GM19099 (cell line): ENCODE measurements around the gene ZC3H10.

Source experiments
- POLR2A ChIP-seq: IDR thresholded peaks from 3 replicates; pipeline ENCODE4 v1.6.1; 2011; ENCODE audit warnings: low read depth; ENCODE audit not compliant: insufficient read length; ENCODE audit errors: extremely low read depth

The ZC3H10 gene

DNA sequence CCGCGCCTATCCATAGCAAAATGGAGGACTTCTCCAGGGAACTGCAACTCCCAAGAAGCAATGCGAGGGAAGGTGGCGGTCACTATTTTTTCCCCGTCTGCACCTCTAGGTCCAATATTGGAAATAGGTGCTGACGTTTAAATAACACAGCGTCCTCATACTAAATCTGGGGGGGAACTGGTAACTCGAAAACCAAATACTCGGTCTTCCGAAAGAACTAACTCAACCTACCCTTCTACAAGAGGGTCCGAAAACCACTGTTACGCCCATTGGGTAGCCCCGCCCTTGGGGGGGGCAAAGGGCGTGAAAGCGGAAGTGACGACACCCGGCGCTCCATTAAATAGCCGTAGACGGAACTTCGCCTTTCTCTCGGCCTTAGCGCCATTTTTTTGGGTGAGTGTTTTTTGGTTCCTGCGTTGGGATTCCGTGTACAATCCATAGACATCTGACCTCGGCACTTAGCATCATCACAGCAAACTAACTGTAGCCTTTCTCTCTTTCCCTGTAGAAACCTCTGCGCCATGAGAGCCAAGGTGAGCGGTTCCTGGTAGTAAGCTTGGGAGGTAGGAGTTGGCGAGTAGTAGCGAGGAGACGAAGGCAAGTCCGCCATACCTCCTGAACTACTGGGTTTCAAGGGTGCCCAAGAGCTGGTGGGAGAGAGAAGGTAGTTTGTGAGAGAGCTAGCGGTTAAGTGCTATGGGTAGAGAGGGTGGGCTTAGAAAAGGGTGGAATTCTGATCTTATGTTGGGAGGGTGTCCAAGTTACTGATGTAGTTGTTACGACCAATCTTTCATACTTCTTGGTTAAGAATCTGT, 1.6 kb upstream of the ZC3H10 start, which contains the start of gene RPL41:
Gene RPL41 (plus strand): TSS at position 367 of the 815 bp plus-strand sequence.
- peak; percentile 100 for TF ChIP-seq POLR2A

DNA sequence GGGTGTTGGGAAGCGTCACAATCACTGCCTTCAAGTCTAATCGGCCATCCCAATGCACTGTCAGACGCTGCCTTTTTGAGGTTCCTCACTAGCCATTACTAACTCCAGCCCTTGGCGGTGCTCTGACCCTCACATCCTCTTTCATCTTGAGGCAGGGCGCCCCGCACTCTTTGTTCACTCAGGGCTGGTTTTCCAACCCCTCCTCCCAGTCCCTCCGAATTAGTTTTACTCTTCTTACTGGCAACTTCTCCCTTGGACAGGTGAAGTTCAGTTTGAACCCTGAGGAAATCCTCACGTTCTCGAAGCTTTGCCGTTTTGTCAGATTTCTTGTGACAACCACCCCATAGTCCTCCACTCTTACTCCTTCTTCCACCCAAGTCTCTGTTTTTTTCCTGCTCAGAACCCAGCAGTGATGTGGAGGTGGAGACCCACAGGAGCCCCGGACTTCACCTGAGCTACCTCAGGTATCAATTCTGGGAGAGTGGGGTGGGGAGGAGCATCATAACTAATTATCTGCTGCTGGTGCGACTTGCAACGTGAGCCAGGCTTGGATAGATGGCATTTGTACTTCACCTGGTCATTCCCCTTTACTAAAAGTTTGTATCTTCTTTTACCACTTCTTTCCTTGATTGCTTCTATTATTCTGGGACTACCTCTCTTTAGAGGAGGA, 757 bp downstream of the ZC3H10 start:
- no peak for TF ChIP-seq POLR2A

DNA sequence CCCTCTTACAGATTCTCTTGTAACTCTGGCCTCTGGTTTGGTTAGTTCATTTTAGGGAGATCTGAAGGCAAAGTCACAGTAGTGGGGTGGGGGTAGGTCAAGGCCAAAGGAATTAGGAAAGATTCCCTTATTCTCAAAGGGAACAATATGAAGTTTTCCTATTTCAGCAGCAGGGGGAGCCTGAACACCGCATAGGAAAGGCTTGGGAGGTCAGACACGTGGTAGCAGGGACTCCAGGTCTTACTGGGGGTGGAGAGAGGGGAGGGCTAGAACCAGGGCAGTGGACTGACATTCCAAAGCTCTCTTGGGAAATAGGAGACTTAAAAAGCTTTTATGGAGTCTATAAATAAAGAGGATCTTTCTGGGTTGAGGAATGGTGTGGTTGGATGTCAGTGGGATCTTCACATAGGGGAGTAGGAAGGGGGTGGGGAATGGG, 1.3 kb downstream of the ZC3H10 start:
- TF ChIP-seq POLR2A, result no peak

DNA sequence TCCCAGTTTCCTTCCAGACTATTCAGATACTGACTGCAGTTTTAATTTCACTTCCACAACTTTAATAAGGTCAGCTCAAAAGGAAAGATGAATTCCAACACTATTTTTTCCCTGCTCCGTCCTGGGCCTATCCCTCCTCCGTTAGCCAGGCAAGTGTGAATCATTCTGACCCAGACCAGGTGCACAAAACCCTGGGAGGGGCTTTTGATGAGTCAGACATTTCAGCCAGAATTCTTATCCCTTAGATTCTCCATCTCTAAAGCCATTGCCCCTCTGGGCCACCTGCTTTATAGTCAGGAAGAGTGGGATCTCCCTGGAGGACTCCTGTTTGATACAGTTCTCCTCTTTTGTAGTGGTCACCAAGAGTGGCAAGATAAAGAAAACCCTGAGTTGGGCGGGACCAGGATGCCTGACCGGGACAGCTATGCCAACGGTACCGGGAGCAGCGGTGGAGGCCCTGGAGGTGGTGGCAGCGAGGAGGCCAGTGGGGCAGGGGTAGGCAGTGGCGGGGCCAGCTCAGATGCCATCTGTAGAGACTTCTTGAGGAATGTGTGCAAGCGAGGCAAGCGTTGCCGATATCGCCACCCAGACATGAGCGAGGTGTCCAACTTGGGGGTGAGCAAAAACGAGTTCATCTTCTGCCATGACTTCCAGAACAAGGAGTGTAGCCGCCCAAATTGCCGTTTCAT, 2.2 kb downstream of the ZC3H10 start:
- no peak for TF ChIP-seq POLR2A

DNA sequence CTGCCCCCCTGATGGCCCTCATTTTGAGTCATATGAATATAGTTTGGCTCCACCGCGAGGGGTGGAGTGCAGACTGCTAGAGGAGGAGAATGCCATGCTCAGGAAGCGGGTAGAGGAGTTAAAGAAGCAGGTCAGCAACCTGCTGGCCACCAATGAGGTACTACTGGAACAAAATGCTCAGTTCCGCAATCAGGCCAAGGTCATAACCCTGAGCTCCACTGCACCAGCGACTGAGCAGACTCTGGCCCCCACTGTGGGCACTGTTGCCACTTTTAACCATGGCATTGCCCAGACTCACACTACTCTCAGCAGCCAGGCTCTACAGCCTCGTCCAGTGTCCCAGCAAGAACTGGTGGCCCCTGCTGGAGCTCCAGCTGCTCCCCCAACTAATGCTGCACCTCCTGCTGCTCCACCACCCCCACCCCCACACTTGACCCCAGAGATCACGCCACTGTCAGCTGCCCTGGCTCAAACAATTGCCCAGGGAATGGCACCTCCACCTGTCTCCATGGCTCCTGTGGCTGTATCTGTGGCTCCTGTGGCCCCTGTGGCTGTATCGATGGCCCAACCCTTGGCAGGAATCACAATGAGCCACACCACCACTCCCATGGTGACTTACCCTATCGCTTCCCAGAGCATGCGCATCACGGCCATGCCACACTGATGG, 3.3 kb downstream of the ZC3H10 start:
- no peak for TF ChIP-seq POLR2A

DNA sequence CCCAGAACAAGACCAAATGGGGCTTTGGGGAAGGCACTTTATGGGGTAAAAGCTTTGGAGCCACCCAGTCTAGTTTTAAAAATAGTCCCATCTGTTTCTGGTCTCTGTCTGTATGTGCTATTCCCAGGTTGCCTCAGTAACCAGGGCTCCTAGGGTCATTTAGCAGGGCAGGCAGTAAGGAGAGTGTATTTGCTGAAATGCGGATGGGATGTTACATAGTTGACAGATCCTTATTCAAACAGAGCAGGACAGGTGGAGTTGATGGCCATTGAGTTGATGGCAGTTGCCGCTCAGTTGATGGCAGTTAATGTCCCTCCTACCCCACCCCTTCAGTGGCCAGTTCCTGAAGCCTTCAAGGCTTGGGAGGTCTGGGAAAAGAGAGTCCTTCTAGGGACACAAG, 4.6 kb downstream of the ZC3H10 start:
- TF ChIP-seq POLR2A, result no peak

DNA sequence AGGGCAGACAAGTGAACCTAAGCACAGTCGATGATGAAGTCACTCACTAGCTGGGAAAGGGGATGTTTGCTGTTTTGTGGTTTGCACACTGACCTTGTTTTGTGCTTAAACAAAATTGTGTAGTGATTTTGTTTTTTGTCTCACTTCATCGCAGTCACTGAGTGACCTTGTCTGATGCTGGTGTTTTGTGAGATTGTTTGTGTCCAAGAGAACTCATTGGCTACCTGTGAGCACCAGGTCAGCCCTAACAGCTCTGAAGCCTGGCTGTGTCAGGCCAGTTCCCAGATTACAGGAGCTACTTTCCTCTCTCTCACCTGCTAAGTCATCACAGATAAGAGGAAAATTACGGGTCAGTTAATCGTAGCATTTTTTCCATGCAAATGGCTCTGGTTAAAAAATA, 6.1 kb downstream of the ZC3H10 start:
- TF ChIP-seq POLR2A, result no peak

DNA sequence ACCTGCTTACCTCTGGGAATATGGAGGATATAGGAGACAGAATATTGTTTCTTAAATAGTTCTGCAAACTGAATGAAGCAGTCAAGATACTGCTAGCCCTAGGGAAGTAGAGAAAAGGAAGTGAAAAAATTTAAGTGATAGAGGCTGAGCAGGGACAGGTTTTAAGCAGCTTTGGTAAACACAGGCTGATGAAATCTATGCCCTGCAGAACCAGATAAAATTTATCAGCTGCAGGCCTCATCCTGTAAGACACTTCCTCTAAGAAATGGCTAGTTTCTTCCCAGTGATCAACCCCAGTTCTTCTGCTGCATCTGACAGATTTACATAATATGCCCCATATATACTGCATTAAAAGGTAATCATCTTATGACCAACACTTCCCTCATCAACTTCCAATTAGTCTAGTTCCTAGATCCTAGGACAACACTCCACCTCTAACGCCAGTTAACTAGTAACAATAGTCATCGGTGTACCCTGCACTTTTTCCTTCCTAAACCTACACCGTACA, 8.7 kb downstream of the ZC3H10 start:
- TF ChIP-seq POLR2A, result no peak

DNA sequence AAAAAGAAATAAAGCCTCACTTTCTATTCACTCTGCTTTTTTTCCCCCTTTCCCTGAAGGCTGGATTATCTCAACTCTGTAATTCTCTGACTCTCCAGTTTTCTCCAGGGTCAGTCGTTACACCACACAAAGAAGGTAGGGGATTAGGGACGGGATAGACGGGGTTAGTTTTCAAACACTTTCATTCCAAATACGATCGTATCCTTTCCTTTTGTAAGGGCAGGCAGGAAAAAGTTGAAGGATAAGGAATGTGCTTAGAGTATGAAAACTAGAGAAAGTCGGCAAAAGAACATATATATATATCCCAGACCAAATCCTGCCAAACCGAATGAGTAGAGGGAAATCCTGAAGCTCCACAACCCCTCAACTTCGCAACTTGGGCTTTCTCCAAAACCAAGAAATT, 9.4 kb downstream of the ZC3H10 start:
- no peak for TF ChIP-seq POLR2A

DNA sequence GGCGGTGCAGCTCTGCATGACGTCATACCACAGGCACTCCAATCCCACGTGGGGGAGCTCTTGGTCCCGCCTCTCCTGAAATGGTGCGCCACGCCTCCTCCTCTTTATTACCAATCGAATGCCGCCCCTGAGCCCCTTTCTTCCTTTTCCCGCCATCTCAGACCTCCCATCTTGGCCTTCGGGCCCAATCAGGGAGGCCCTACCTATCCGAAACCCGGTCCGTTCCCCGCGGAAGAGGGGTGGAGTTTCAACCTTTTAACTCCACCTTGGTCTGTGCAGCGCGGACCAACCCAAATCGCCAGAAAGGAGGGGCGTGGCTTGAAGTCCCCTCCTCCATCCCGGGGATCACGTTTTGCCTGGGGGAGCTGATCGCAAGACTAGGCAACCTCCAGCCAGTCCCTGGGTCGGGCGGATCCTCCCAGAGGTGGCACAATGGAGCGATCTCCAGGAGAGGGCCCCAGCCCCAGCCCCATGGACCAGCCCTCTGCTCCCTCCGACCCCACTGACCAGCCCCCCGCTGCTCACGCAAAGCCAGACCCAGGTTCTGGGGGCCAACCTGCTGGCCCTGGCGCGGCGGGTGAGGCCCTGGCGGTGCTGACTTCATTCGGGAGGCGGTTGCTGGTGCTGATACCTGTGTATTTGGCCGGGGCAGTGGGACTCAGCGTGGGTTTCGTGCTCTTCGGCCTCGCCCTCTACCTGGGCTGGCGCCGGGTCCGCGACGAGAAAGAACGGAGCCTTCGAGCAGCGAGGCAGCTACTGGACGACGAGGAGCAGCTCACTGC, 10.0 kb downstream of the ZC3H10 start, which contains the start of gene ESYT1:
Gene ESYT1 (plus strand): TSS at position 380 of the 782 bp plus-strand sequence. CDS start 53 bp downstream, at position 433.
- peak; percentile 68 for TF ChIP-seq POLR2A

DNA sequence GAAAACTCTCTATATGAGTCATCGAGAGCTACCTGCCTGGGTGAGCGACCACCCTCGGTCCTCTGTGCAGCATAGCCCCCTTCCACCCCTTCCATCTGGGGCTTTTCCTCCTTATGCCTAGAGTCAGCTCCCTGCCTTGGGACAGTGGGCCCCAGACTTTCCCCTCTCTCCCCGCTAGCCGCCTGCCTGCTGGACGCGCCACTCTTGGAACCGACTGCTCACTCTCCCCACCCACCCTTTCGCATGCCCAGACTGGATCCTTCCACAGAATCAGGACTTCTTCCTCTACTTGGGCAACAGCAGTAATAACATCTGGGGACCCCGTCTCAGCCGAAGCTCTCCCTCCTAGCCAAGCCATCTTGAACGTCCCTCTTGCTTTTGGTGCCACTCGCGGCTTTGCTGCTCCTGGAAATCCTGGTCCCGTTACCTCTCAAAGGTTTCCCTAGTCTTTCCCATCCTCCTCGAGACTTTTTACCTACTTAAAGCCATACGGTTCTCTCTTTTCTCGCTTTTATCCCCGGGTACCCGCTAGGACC, 10.7 kb downstream of the ZC3H10 start:
- no peak for TF ChIP-seq POLR2A

DNA sequence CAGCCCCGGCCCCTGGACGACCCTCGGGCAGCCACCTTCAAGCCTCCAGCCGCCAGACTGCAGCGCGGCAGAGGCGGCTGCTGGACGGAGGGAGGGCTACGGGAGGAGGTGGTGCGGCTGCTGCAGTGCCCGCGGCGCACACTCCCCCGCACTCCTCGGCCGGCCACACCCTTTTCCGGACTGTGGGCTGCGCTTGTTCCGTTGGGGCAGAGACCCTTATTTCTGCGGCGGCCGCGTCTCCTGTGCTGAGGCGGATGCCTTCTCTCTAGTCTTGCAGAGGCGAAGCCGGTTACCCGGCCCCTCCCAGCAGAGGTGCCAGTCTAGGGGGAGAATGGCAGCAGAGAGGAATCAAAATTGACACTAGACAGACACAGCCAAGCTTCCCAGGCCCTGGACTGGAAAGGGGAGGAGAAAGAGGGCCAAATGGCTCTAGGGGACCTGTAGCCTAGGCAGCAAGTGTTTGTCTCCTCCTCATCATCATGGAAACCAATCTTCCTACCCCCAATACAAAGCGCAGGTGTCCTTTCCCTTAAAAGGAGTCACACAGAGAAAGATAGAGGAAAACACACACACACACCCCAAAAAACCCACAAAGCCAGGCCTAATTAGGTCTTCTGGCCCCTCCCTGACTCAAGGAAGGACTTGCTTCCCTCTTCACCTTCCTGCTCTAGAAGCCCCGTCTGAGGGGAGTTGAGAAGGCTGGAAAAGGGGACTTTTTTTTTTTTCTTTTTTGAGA, 11.3 kb downstream of the ZC3H10 start:
- TF ChIP-seq POLR2A, result peak; percentile 66

DNA sequence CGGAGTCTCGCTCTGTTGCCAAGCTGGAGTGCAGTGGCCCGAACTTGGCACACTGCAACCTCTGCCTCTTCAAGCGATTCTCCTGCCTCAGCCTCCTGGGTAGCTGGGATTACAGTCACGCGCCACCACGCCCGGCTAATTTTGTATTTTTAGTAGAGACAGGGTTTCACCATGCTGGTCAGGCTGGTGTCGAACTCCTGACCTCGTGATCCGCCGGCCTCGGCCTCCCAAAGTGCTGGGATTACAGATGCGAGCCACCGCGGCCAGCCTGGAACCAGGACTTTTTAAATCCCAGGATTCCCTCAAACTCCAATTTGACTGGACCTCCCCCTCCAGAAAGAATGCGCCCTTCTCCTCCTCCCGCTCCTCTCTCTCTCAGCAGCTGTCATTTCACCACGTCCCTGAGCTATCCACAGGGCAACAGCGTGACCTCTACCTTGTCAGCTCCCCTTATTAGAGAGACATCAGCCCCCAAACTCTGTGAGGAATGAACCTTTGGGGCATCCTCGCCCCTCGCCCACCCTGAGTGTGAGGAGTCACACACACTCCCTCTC, 12.0 kb downstream of the ZC3H10 start:
- TF ChIP-seq POLR2A, result no peak
